HepG2 (cell line): ENCODE data around the gene MYLK3. TPM values are rescaled to one million over a fixed set of nuclear protein-coding genes. Genes with fewer than 3 reads are reported as not detected.

Experiments used
- BRD4 ChIP-seq: sonication (generic); formaldehyde crosslinking; IDR thresholded peaks from 2 replicates; pipeline ENCODE4 v1.4.0; 2020; ENCODE audit warnings: missing genetic modification reagents
- PRDM15 ChIP-seq: sonication (generic); formaldehyde crosslinking; IDR thresholded peaks from 2 replicates; pipeline ENCODE4 v1.4.0; 2020; ENCODE audit warnings: missing genetic modification reagents
- PRMT3 ChIP-seq: sonication (generic); formaldehyde crosslinking; IDR thresholded peaks from 2 replicates; pipeline ENCODE4 v1.8.1; 2022; ENCODE audit warnings: low read depth, mild to moderate bottlenecking, moderate library complexity, missing genetic modification reagents, borderline replicate concordance
- REST ChIP-seq, 2 experiments: IDR thresholded peaks; 2 replicates each; pipeline ENCODE4 v1.6.1; 2011 to 2012; ENCODE audit warnings: low read length in 2 of 2, borderline replicate concordance in 1 of 2, low read depth in 1 of 2, mild to moderate bottlenecking in 1 of 2, moderate library complexity in 1 of 2
- SMAD1 ChIP-seq: sonication (generic); formaldehyde crosslinking; IDR thresholded peaks from 2 replicates; pipeline ENCODE4 v1.4.0; 2020; ENCODE audit warnings: missing genetic modification reagents, low read depth, mild to moderate bottlenecking, borderline replicate concordance
- ZFX ChIP-seq: sonication (generic); formaldehyde crosslinking; IDR thresholded peaks from 2 replicates; pipeline ENCODE4 v1.4.0; 2020; ENCODE audit warnings: mild to moderate bottlenecking, low read depth, missing genetic modification reagents, moderate library complexity
- ZNF282 ChIP-seq: fragments of 450-650 bp; IDR thresholded peaks from 2 replicates; pipeline ENCODE4 v1.6.1; 2018; ENCODE audit not compliant: partially characterized antibody
- ZNF609 ChIP-seq: sonication (generic); formaldehyde crosslinking; IDR thresholded peaks from 2 replicates; pipeline ENCODE4 v1.4.0; 2020; ENCODE audit warnings: mild to moderate bottlenecking, missing genetic modification reagents, borderline replicate concordance
- polyA plus RNA-seq, 8 experiments: library from polyadenylated mRNA; depleted of rRNA in 3 of 8; stranded (reverse) in 7 of 8; unstranded in 1 of 8; fragments of >200 nt; fragmentation: Illumina TruSeq in 4 of 8; extraction: Trizol in 4 of 8; gene quantifications; 2 replicates each; pipeline versions ENCODE4 v1.2.1 to v1.2.3, GENCODE V29; 2011 to 2016; ENCODE audit warnings: low read depth in 4 of 8, missing spikeins in 1 of 8, mixed read lengths in 1 of 8; ENCODE audit not compliant: insufficient read depth in 1 of 8
- total RNA-seq, 5 experiments: library from RNA; depleted of rRNA; stranded (reverse); fragments of >200 nt; fragmentation: Illumina TruSeq; extraction: Trizol; gene quantifications; 2 replicates each; pipeline ENCODE4 v1.2.3, GENCODE V29; 2016; ENCODE audit warnings: low read depth in 1 of 5
- TF ChIP-seq, protein P1 (sequence below): sonication (generic); formaldehyde crosslinking; IDR thresholded peaks from 2 replicates; pipeline ENCODE4 v1.8.1; 2023; ENCODE audit warnings: mild to moderate bottlenecking, missing genetic modification reagents
- TF ChIP-seq, protein P2 (sequence below): sonication (generic); formaldehyde crosslinking; conservative IDR thresholded peaks from 2 replicates; pipeline ENCODE4 v1.5.0; 2020; ENCODE audit warnings: missing genetic modification reagents

Gene MYLK3
- total and polyA plus RNA-seq, 2 of the 13 experiments (the other 11 are each of a cell fraction or from before 2014, with no cell fraction given), result 0.04 to 0.18 TPM

GRCh38 chr16:46688654-46689364 is 59.3 kb downstream of the MYLK3 start, which contains the start of gene VPS35 (continued):
- no peak for TF ChIP-seq ZNF282
- peak; percentile 96 for TF ChIP-seq ZFX (CRISPR knock-in tag)
- peak; percentile 80; the same call in 1 of the 2 replicates for TF ChIP-seq SMAD1 (CRISPR knock-in tag)
- TF ChIP-seq, protein P1, sequence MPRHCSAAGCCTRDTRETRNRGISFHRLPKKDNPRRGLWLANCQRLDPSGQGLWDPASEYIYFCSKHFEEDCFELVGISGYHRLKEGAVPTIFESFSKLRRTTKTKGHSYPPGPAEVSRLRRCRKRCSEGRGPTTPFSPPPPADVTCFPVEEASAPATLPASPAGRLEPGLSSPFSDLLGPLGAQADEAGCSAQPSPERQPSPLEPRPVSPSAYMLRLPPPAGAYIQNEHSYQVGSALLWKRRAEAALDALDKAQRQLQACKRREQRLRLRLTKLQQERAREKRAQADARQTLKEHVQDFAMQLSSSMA (CRISPR knock-in tag), result peak; percentile 9; the same call in 1 of the 2 replicates
- no peak for TF ChIP-seq REST (IDR thresholded peaks at IDR 0.05; ENCODE audit: borderline replicate concordance in 1 of 2, low read depth in 1 of 2, low read length in 2 of 2)
- TF ChIP-seq, protein P2, sequence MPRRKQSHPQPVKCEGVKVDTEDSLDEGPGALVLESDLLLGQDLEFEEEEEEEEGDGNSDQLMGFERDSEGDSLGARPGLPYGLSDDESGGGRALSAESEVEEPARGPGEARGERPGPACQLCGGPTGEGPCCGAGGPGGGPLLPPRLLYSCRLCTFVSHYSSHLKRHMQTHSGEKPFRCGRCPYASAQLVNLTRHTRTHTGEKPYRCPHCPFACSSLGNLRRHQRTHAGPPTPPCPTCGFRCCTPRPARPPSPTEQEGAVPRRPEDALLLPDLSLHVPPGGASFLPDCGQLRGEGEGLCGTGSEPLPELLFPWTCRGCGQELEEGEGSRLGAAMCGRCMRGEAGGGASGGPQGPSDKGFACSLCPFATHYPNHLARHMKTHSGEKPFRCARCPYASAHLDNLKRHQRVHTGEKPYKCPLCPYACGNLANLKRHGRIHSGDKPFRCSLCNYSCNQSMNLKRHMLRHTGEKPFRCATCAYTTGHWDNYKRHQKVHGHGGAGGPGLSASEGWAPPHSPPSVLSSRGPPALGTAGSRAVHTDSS (CRISPR knock-in tag), result no peak
- TF ChIP-seq BRD4 (CRISPR knock-in tag), result peak; percentile 69; the same call in 1 of the 2 replicates
- TF ChIP-seq ZNF609, result peak; percentile 47; the same call in 1 of the 2 replicates
- no peak for TF ChIP-seq PRMT3 (CRISPR knock-in tag)
- TF ChIP-seq PRDM15 (CRISPR knock-in tag), result peak; percentile 67; the same call in 1 of the 2 replicates
